ENCODE results near the gene IGFBP1.
A peak's percentile ranks its signal among the peaks of the same experiment; 100 is the strongest.

Gene IGFBP1

GRCh38 chr7:45909561-45909960 is 21.3 kb downstream of the IGFBP1 start:
- DNase-seq = no peak

GRCh38 chr7:45910855-45911254 is 22.6 kb downstream of the IGFBP1 start:
- DNase-seq = no peak

- DNase-seq = no peak
Observed at GRCh38 chr7:45911311-45911710, 23.0 kb downstream of the IGFBP1 start.

- no peak for DNase-seq
Observed at GRCh38 chr7:45912972-45913371, 24.7 kb downstream of the IGFBP1 start.

GRCh38 chr7:45914911-45915310 is 26.6 kb downstream of the IGFBP1 start:
- no peak for DNase-seq

- no peak for DNase-seq
Observed at GRCh38 chr7:45915606-45916005, 27.3 kb downstream of the IGFBP1 start.

GRCh38 chr7:45917064-45917463 is 28.8 kb downstream of the IGFBP1 start:
- DNase-seq = no peak

GRCh38 chr7:45917658-45918057 is 29.4 kb downstream of the IGFBP1 start:
- peak; percentile 31 for DNase-seq

GRCh38 chr7:45918556-45918955 is 30.3 kb downstream of the IGFBP1 start:
- DNase-seq = no peak

GRCh38 chr7:45919231-45919784 is 31.0 kb downstream of the IGFBP1 start:
- no peak for DNase-seq

GRCh38 chr7:45919993-45920459 is 31.7 kb downstream of the IGFBP1 start:
- DNase-seq = no peak

GRCh38 chr7:45920502-45921380 is 32.5 kb downstream of the IGFBP1 start, which contains the start of gene IGFBP3:
TSS of gene IGFBP3 (minus strand) at chr7:45921272. CDS start at chr7:45921140, 132 bp downstream.
- no peak for DNase-seq

GRCh38 chr7:45921381-45921698 is 33.1 kb downstream of the IGFBP1 start:
- no peak for DNase-seq

- DNase-seq = peak; percentile 3
Observed at GRCh38 chr7:45921699-45922519, 33.6 kb downstream of the IGFBP1 start.

GRCh38 chr7:45922810-45923209 is 34.5 kb downstream of the IGFBP1 start:
- no peak for DNase-seq

- peak; percentile 24 for DNase-seq
Observed at GRCh38 chr7:45923290-45923689, 35.0 kb downstream of the IGFBP1 start.

- DNase-seq = no peak
Observed at GRCh38 chr7:45923818-45924217, 35.5 kb downstream of the IGFBP1 start.

- no peak for DNase-seq
Observed at GRCh38 chr7:45924283-45924682, 36.0 kb downstream of the IGFBP1 start.

- DNase-seq = no peak
Observed at GRCh38 chr7:45927721-45928120, 39.4 kb downstream of the IGFBP1 start.

GRCh38 chr7:45930967-45931366 is 42.7 kb downstream of the IGFBP1 start:
- DNase-seq = no peak

GRCh38 chr7:45937301-45937700 is 49.0 kb downstream of the IGFBP1 start:
- no peak for DNase-seq

GRCh38 chr7:45937862-45938261 is 49.6 kb downstream of the IGFBP1 start:
- DNase-seq = no peak

- no peak for DNase-seq
Observed at GRCh38 chr7:45938626-45939302, 50.5 kb downstream of the IGFBP1 start.

Data from NCI-H446 treated with DMSO at 0.1 percent for 48 hours (cell line).